WTC11 (cell line): ENCODE results near the gene ZC3H12C. TPM values are rescaled to one million over a fixed set of nuclear protein-coding genes. Genes with fewer than 3 reads are reported as not detected.
A peak's percentile ranks its signal among the peaks of the same experiment; 100 is the strongest.

Source experiments
- ATAC-seq: fragments of 200-7000 bp; cut with Tn5 transposase; 2 replicates; pipeline ENCODE4 v1.10.0; 2021; ENCODE audit warnings: mild to moderate bottlenecking, moderate library complexity
- CTCF ChIA-PET: fragments of 300-600 bp; sonication (Branson Sonifier 250); formaldehyde crosslinking; loops from one replicate; lab custom pipeline; 2021; ENCODE audit warnings: antibody characterized with exemption; lab: Charles Lee
- POLR2A ChIA-PET: fragments of 350-600 bp; sonication (Branson Sonifier 250); formaldehyde crosslinking; loops from one replicate; lab custom pipeline; 2021; ENCODE audit warnings: antibody characterized with exemption; lab: Charles Lee
- DNase-seq: peaks from one replicate; pipeline ENCODE4 v3.0.0; 2021; ENCODE audit warnings: low spot score
- H3K27ac Mint-ChIP-seq: 2 replicates; pipeline ENCODE4 v1.8.0; 2021; ENCODE audit warnings: mixed read lengths
- H3K27me3 Mint-ChIP-seq: 2 replicates; pipeline ENCODE4 v1.8.0; 2021; ENCODE audit warnings: low read depth, mild to moderate bottlenecking, moderate library complexity, mixed read lengths
- H3K36me3 Mint-ChIP-seq: 2 replicates; pipeline ENCODE4 v1.8.0; 2021; ENCODE audit warnings: mixed read lengths
- H3K4me1 Mint-ChIP-seq: 2 replicates; pipeline ENCODE4 v1.8.0; 2022; ENCODE audit warnings: mixed read lengths
- H3K4me3 Mint-ChIP-seq: 2 replicates; pipeline ENCODE4 v1.8.0; 2021; ENCODE audit warnings: mild to moderate bottlenecking, moderate library complexity, mixed read lengths
- H3K9me3 Mint-ChIP-seq: 2 replicates; pipeline ENCODE4 v1.8.0; 2021; ENCODE audit warnings: mixed read lengths
- AFF4 ChIP-seq: sonication (generic); formaldehyde crosslinking; IDR thresholded peaks from 2 replicates; pipeline ENCODE4 v1.8.1; 2023; ENCODE audit warnings: mild to moderate bottlenecking, missing genetic modification reagents, borderline replicate concordance
- ESRRA ChIP-seq: sonication (generic); formaldehyde crosslinking; IDR thresholded peaks from 2 replicates; pipeline ENCODE4 v1.8.1; 2022; ENCODE audit warnings: mild to moderate bottlenecking, missing genetic modification reagents, borderline replicate concordance
- FOXK1 ChIP-seq: sonication (generic); formaldehyde crosslinking; IDR thresholded peaks from 2 replicates; pipeline ENCODE4 v1.8.0; 2022; ENCODE audit warnings: mild to moderate bottlenecking, moderate library complexity, missing genetic modification reagents
- IRF2 ChIP-seq: sonication (generic); formaldehyde crosslinking; IDR thresholded peaks from 2 replicates; pipeline ENCODE4 v1.8.0; 2022; ENCODE audit warnings: low read depth, missing genetic modification reagents, borderline replicate concordance
- MAX ChIP-seq: sonication (generic); formaldehyde crosslinking; IDR thresholded peaks from 2 replicates; pipeline ENCODE4 v1.8.0; 2022; ENCODE audit warnings: mild to moderate bottlenecking, missing genetic modification reagents
- RORB ChIP-seq: fragments of 250-450 bp; sonication (Bioruptor Pico); IDR thresholded peaks from 2 replicates; pipeline ENCODE4 v1.9.0; 2021; ENCODE audit warnings: mild to moderate bottlenecking
- SMAD3 ChIP-seq: sonication (generic); formaldehyde crosslinking; IDR thresholded peaks from 2 replicates; pipeline ENCODE4 v1.8.0; 2022; ENCODE audit warnings: missing genetic modification reagents, mild to moderate bottlenecking, borderline replicate concordance
- USF2 ChIP-seq: sonication (generic); formaldehyde crosslinking; IDR thresholded peaks from 2 replicates; pipeline ENCODE4 v1.8.1; 2023; ENCODE audit warnings: mild to moderate bottlenecking, missing genetic modification reagents, moderate library complexity
- ZNF138 ChIP-seq: sonication (generic); formaldehyde crosslinking; conservative IDR thresholded peaks from 2 replicates; pipeline ENCODE4 v1.8.1; 2022; ENCODE audit warnings: mild to moderate bottlenecking, moderate library complexity, missing genetic modification reagents
- ZNF219 ChIP-seq: sonication (generic); formaldehyde crosslinking; IDR thresholded peaks from 2 replicates; pipeline ENCODE4 v1.8.0; 2023; ENCODE audit warnings: missing genetic modification reagents, mild to moderate bottlenecking, borderline replicate concordance
- ZSCAN18 ChIP-seq: fragments of 250-450 bp; sonication (Bioruptor Pico); IDR thresholded peaks from 2 replicates; pipeline ENCODE4 v2.1.2; 2022; ENCODE audit warnings: mild to moderate bottlenecking, moderate library complexity
- total RNA-seq: library from RNA; stranded (reverse); gene quantifications from 3 replicates; pipeline ENCODE4 v1.2.3, GENCODE V29; 2021
- TF ChIP-seq, protein P1 (sequence below): sonication (generic); formaldehyde crosslinking; IDR thresholded peaks from 2 replicates; pipeline ENCODE4 v1.8.1; 2023; ENCODE audit warnings: mild to moderate bottlenecking, moderate library complexity, missing genetic modification reagents
- TF ChIP-seq, protein P2 (sequence below): sonication (generic); formaldehyde crosslinking; IDR thresholded peaks from 2 replicates; pipeline ENCODE4 v1.8.1; 2023; ENCODE audit warnings: mild to moderate bottlenecking, missing genetic modification reagents

The ZC3H12C gene
- total RNA-seq, 1 experiment from 2014 or later, result 2.4 TPM

GRCh38 chr11:110093407-110094297 lies 460 bp downstream of the ZC3H12C start (continued):
- TF ChIP-seq, protein P1, sequence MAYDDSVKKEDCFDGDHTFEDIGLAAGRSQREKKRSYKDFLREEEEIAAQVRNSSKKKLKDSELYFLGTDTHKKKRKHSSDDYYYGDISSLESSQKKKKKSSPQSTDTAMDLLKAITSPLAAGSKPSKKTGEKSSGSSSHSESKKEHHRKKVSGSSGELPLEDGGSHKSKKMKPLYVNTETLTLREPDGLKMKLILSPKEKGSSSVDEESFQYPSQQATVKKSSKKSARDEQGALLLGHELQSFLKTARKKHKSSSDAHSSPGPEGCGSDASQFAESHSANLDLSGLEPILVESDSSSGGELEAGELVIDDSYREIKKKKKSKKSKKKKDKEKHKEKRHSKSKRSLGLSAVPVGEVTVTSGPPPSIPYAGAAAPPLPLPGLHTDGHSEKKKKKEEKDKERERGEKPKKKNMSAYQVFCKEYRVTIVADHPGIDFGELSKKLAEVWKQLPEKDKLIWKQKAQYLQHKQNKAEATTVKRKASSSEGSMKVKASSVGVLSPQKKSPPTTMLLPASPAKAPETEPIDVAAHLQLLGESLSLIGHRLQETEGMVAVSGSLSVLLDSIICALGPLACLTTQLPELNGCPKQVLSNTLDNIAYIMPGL (CRISPR knock-in tag), result peak; percentile 76; the same call in 1 of the 2 replicates
- TF ChIP-seq FOXK1 (CRISPR knock-in tag) (0 out of 2 replicates have a peak, but pooled peaks have one; percentile 16), SMAD3 (no peak)

DNA sequence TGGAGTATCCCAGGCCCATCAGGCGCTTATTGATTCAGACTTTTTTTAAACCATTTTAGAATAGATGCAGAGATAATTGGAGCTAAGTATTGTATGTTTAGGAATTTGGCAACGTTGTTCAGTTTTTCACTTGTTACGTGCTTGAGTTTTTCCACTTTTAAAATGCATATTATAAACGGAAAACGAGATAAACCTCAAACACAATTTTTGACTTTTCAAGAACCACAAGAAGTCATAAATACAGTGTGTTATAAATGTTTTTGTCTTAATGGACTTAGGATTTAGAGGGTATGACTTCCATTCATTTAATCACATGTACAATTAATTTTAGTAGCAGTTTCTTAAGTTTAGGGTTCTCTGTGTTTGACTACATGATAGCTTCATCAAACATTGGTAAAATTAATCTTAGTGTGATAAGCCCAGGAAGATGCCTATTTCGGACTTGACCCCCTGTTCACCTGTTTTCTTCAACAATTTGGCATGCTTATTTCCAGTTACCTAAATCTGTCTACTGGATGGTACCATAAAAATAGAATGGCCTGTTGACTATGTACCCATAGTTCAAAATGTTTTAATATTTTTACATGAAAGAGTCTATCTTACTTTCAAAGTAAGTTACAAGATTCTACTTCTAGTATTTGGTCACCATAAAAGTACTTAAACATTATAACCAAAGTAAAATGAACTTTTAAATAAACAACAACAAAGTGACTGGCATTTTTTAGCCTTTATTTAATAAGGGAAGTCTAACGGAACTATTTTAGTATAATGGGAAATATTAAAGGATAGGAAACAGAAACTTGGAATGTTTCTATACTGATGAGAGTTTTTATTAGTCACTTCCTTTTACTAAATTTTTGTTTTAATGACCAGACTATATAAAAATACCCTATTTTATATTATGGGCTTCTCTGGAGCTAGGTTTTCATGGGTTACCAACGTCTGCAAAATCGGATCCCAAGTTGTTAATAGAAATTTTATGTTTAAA lies 1.4 kb downstream of the ZC3H12C start:
- H3K4me3 Mint-ChIP-seq, result peak overlapping the region; percentile 86
- TF ChIP-seq MAX (CRISPR knock-in tag) (no peak), AFF4 (CRISPR knock-in tag) (no peak), RORB (CRISPR knock-in tag) (no peak), USF2 (CRISPR knock-in tag) (no peak), ESRRA (no peak), ZNF138 (CRISPR knock-in tag) (no peak), IRF2 (CRISPR knock-in tag) (no peak), ZSCAN18 (CRISPR knock-in tag) (no peak), ZNF219 (no peak)
- TF ChIP-seq, protein P2, sequence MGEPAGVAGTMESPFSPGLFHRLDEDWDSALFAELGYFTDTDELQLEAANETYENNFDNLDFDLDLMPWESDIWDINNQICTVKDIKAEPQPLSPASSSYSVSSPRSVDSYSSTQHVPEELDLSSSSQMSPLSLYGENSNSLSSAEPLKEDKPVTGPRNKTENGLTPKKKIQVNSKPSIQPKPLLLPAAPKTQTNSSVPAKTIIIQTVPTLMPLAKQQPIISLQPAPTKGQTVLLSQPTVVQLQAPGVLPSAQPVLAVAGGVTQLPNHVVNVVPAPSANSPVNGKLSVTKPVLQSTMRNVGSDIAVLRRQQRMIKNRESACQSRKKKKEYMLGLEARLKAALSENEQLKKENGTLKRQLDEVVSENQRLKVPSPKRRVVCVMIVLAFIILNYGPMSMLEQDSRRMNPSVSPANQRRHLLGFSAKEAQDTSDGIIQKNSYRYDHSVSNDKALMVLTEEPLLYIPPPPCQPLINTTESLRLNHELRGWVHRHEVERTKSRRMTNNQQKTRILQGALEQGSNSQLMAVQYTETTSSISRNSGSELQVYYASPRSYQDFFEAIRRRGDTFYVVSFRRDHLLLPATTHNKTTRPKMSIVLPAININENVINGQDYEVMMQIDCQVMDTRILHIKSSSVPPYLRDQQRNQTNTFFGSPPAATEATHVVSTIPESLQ (CRISPR knock-in tag), result no peak
- no peaks in the 10 kb centered on the region for H3K36me3 Mint-ChIP-seq
- ChIA-PET CTCF (no interaction called here), POLR2A (interaction anchor here (0.6 kb wide), 1 partner anchor 1393 kb away, joined by 3 read pairs; no protein-coding TSS in a partner anchor)
- H3K4me1 Mint-ChIP-seq, result peaks cover 23% of the 10 kb centered on the region
- peaks cover 26% of the 10 kb centered on the region for H3K27me3 Mint-ChIP-seq
- DNase-seq (no peak), ATAC-seq (no peak)
- no peaks in the 10 kb centered on the region for H3K9me3 Mint-ChIP-seq
- no peak overlapping the region for H3K27ac Mint-ChIP-seq
